Measurements from ENCODE around the gene KRTAP10-5. TPM values are rescaled to one million over a fixed set of nuclear protein-coding genes. Genes with fewer than 3 reads are reported as not detected.

The KRTAP10-5 gene
- total RNA-seq, 2 donors from 2014 or later = not detected

DNA sequence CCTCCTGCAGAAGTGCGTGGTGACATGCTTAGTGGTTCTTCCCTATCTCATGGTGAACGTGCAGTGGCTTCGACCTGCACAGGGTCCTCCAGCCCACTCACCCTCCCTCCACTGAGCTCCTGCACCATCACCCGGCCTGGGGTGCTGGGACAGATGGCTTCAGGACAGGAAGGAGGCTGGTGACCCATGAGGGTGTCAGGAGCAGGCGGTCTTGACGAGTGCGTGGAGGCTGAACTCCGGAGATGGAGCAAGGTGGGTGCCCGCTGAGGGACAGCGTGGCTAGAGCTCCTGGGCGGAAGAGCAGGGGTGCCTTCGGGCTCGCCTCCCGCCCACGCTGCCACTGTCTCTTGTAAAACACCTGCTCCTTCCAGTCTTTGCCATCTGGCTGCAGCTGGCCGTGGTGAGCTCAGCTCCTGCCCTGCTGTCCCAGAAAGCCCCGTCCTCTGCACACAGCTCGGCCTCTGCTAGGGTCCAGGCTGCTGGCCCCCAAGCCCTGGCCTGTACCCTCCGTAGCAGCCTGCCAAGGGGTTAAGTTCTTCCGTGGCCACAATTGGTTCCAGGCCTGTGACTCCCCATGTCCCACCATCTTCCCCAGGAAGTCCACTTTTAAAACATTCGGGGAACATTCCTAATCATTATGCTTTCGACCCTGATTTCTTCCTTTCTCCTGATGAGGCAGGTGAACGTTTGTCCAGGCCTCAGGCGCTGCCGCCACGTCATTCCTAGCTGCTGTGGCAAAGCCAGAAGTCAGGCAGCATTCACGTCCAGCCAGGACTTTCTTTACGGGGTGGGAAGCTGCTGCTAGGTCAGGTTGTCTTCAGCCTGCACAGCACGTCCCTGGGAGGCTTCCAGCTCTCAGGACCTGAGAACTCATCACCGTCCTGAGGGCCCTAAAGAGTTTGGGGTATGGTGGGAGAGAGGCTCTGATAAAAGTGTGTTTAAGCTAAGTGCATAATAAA, 48.5 kb downstream of the KRTAP10-5 start:
- H3K9me3 ChIP-seq = no peaks in the 10 kb centered on the region
- intact Hi-C loops (cut with DNase I) = no loop called here
- TF ChIP-seq, protein P1, sequence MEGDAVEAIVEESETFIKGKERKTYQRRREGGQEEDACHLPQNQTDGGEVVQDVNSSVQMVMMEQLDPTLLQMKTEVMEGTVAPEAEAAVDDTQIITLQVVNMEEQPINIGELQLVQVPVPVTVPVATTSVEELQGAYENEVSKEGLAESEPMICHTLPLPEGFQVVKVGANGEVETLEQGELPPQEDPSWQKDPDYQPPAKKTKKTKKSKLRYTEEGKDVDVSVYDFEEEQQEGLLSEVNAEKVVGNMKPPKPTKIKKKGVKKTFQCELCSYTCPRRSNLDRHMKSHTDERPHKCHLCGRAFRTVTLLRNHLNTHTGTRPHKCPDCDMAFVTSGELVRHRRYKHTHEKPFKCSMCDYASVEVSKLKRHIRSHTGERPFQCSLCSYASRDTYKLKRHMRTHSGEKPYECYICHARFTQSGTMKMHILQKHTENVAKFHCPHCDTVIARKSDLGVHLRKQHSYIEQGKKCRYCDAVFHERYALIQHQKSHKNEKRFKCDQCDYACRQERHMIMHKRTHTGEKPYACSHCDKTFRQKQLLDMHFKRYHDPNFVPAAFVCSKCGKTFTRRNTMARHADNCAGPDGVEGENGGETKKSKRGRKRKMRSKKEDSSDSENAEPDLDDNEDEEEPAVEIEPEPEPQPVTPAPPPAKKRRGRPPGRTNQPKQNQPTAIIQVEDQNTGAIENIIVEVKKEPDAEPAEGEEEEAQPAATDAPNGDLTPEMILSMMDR (IDR thresholded peaks at IDR 0.05) = no peak
- H3K36me3 ChIP-seq = no peaks in the 10 kb centered on the region
- H3K9ac ChIP-seq (ENCODE audit: low read depth in 2 of 2, low read length in 2 of 2) = no peak overlapping the region
- no peaks in the 10 kb centered on the region for H3K4me1 ChIP-seq
- no peak overlapping the region for H3K4me3 ChIP-seq
- H3K27me3 ChIP-seq = no peaks in the 10 kb centered on the region
- no peak for DNase-seq
- no peak overlapping the region for H3K27ac ChIP-seq

GRCh38 chr21:44530903-44531605, 49.4 kb downstream of the KRTAP10-5 start:
- Histone ChIP-seq H3K36me3 (no peaks in the 10 kb centered on the region), H3K9ac (ENCODE audit: low read depth in 2 of 2, low read length in 2 of 2) (no peak overlapping the region), H3K4me1 (no peaks in the 10 kb centered on the region), H3K4me3 (no peak overlapping the region), H3K9me3 (no peaks in the 10 kb centered on the region), H3K27me3 (no peaks in the 10 kb centered on the region), H3K27ac (no peak overlapping the region)
- intact Hi-C loops (cut with DNase I) = no loop called here
- no peak for DNase-seq
- TF ChIP-seq, protein P1 (IDR thresholded peaks at IDR 0.05) = no peak

DNA sequence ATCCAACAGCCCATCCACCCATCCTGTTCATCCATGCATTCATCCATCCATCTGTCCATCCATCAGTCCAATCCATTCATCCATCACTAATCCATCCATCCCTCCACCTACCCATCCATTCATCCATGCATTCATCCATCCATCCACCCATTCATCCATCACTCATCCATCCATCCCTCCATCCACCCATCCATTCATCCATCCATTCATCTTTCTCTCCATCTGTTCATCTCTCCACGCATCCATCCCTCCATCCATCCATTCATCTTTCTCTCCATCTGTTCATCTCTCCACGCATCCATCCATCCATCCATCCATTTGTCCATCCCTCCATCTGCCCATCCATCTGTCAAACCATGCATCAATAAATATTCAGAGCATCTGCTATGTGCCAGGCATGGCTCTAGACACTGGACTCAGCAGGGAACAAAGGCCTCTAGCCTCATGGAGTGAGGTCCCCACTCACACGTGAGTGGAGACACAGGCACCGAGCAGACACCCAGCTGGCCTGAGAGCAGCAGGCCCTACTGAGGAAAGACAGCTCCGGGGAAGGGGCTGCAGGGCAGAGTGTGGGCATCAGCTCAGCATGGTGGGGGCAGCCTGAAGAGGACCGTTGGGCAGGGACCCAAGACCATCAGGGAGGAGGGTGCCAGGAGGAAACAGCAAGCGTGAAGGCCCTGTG, 50.0 kb downstream of the KRTAP10-5 start:
- Histone ChIP-seq H3K9ac (ENCODE audit: low read depth in 2 of 2, low read length in 2 of 2) (no peak overlapping the region), H3K9me3 (no peaks in the 10 kb centered on the region), H3K27me3 (no peaks in the 10 kb centered on the region), H3K27ac (no peak overlapping the region), H3K36me3 (no peaks in the 10 kb centered on the region), H3K4me3 (no peak overlapping the region), H3K4me1 (no peaks in the 10 kb centered on the region)
- intact Hi-C loops (cut with DNase I) = no loop called here
- TF ChIP-seq, protein P1 (IDR thresholded peaks at IDR 0.05) = no peak
- no peak for DNase-seq

DNA sequence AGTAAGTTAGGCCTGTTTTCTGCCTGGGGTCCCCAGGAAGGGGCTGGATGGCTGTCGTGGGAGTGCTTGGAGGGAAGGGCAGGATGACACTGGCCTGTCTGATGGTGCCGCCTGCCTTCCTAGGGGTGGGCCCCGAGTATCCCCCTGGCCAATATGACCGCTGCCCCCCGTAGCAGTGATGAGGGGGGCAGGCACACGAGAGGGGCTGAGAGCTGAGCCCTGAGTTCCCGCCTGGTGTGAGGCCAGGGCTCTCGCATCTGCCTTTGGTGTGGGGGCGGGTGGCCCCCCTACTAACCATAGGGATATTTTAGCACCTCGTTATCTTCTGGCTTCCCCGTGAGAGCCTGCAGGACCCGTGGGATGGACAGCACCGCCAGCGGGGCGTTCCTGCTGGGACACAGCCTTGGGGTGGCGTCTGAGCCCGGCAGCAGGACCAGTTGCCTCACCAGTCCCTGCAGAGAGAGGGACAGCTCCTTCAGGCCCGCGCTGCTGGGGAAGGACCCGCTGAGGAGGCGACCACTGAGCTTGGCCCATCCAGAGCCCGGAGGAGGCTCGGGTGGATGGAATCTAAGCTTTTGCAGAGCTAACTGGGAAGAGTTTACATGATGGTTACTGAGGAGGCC, 50.8 kb downstream of the KRTAP10-5 start:
- TF ChIP-seq, protein P1 (IDR thresholded peaks at IDR 0.05) = no peak
- Histone ChIP-seq H3K9ac (ENCODE audit: low read depth in 2 of 2, low read length in 2 of 2) (no peak overlapping the region), H3K27me3 (no peaks in the 10 kb centered on the region), H3K9me3 (no peaks in the 10 kb centered on the region), H3K36me3 (no peaks in the 10 kb centered on the region), H3K4me1 (no peaks in the 10 kb centered on the region), H3K4me3 (no peak overlapping the region), H3K27ac (no peak overlapping the region)
- intact Hi-C loops (cut with DNase I) = no loop called here
- no peak for DNase-seq

Other genes starting within 250 kb of the KRTAP10-5 start
- gene CFAP410, start 241.2 kb downstream of the KRTAP10-5 start, total RNA-seq = 10 to 100 TPM; 19.8 to 21.4 TPM
- 1 to 10 TPM; 2.6 to 4.2 TPM for gene TRPM2, start 227.0 kb downstream of the KRTAP10-5 start, total RNA-seq
- 1 to 10 TPM; 2.0 to 2.7 TPM for gene LRRC3, start 125.1 kb downstream of the KRTAP10-5 start, total RNA-seq
- gene KRTAP10-1, start 40.4 kb downstream of the KRTAP10-5 start, total RNA-seq = not detected
- gene KRTAP10-2, start 29.1 kb downstream of the KRTAP10-5 start, total RNA-seq = not detected
- gene KRTAP10-3, start 21.8 kb downstream of the KRTAP10-5 start, total RNA-seq = not detected
- not detected for gene KRTAP10-4, start 6.9 kb downstream of the KRTAP10-5 start, total RNA-seq
- not detected for gene KRTAP10-6, start 11.9 kb upstream of the KRTAP10-5 start, total RNA-seq
- gene KRTAP10-7, start 20.0 kb upstream of the KRTAP10-5 start, total RNA-seq = not detected
- not detected for gene KRTAP10-8, start 31.5 kb upstream of the KRTAP10-5 start, total RNA-seq
- not detected for gene KRTAP10-9, start 46.5 kb upstream of the KRTAP10-5 start, total RNA-seq
- not detected for gene KRTAP10-10, start 56.8 kb upstream of the KRTAP10-5 start, total RNA-seq
- not detected for gene KRTAP10-11, start 65.8 kb upstream of the KRTAP10-5 start, total RNA-seq
- gene KRTAP12-4, start 74.1 kb upstream of the KRTAP10-5 start, total RNA-seq = not detected
- gene KRTAP12-3, start 77.3 kb upstream of the KRTAP10-5 start, total RNA-seq = not detected
- gene KRTAP12-2, start 86.3 kb upstream of the KRTAP10-5 start, total RNA-seq = not detected
- not detected for gene KRTAP12-1, start 101.6 kb upstream of the KRTAP10-5 start, total RNA-seq
- not detected for gene KRTAP10-12, start 116.6 kb upstream of the KRTAP10-5 start, total RNA-seq
- gene TSPEAR, start 131.0 kb upstream of the KRTAP10-5 start, total RNA-seq = not detected
- gene UBE2G2, start 221.2 kb upstream of the KRTAP10-5 start, total RNA-seq = 10 to 100 TPM; 50.3 to 76.1 TPM
- 10 to 100 TPM; 81.3 to 82.8 TPM for gene SUMO3, start 237.5 kb upstream of the KRTAP10-5 start, total RNA-seq

Measured in colonic mucosa (tissue), 4 donors.